WTC11 (cell line): ENCODE results near the gene TUBA3E. TPM values are rescaled to one million over a fixed set of nuclear protein-coding genes. Genes with fewer than 3 reads are reported as not detected.
A peak's percentile ranks its signal among the peaks of the same experiment; 100 is the strongest.
"Not testable (repeated sequence)": the region's sequence is repeated elsewhere in the genome, so short reads cannot be mapped to it uniquely, and the experiment has no call there.

Experiments used
- ATAC-seq: fragments of 200-7000 bp; cut with Tn5 transposase; 2 replicates; pipeline ENCODE4 v1.10.0; 2021; ENCODE audit warnings: mild to moderate bottlenecking, moderate library complexity
- CTCF ChIA-PET: fragments of 300-600 bp; sonication (Branson Sonifier 250); formaldehyde crosslinking; loops from one replicate; lab custom pipeline; 2021; ENCODE audit warnings: antibody characterized with exemption; lab: Charles Lee
- POLR2A ChIA-PET: fragments of 350-600 bp; sonication (Branson Sonifier 250); formaldehyde crosslinking; loops from one replicate; lab custom pipeline; 2021; ENCODE audit warnings: antibody characterized with exemption; lab: Charles Lee
- DNase-seq: peaks from one replicate; pipeline ENCODE4 v3.0.0; 2021; ENCODE audit warnings: low spot score
- H3K27ac Mint-ChIP-seq: 2 replicates; pipeline ENCODE4 v1.8.0; 2021; ENCODE audit warnings: mixed read lengths
- H3K27me3 Mint-ChIP-seq: 2 replicates; pipeline ENCODE4 v1.8.0; 2021; ENCODE audit warnings: low read depth, mild to moderate bottlenecking, moderate library complexity, mixed read lengths
- H3K36me3 Mint-ChIP-seq: 2 replicates; pipeline ENCODE4 v1.8.0; 2021; ENCODE audit warnings: mixed read lengths
- H3K4me1 Mint-ChIP-seq: 2 replicates; pipeline ENCODE4 v1.8.0; 2022; ENCODE audit warnings: mixed read lengths
- H3K4me3 Mint-ChIP-seq: 2 replicates; pipeline ENCODE4 v1.8.0; 2021; ENCODE audit warnings: mild to moderate bottlenecking, moderate library complexity, mixed read lengths
- H3K9me3 Mint-ChIP-seq: 2 replicates; pipeline ENCODE4 v1.8.0; 2021; ENCODE audit warnings: mixed read lengths
- E2F4 ChIP-seq: sonication (generic); formaldehyde crosslinking; IDR thresholded peaks from 2 replicates; pipeline ENCODE4 v1.8.1; 2022; ENCODE audit warnings: low read depth, mild to moderate bottlenecking, moderate library complexity, missing genetic modification reagents, borderline replicate concordance
- ETV6 ChIP-seq: sonication (generic); formaldehyde crosslinking; IDR thresholded peaks from 2 replicates; pipeline ENCODE4 v1.8.1; 2022; ENCODE audit warnings: mild to moderate bottlenecking, missing genetic modification reagents
- FOXP1 ChIP-seq: sonication (generic); formaldehyde crosslinking; IDR thresholded peaks from 2 replicates; pipeline ENCODE4 v1.8.0; 2022; ENCODE audit warnings: missing genetic modification reagents, mild to moderate bottlenecking, moderate library complexity, borderline replicate concordance
- MLX ChIP-seq: sonication (generic); formaldehyde crosslinking; IDR thresholded peaks from 2 replicates; pipeline ENCODE4 v1.8.1; 2023; ENCODE audit warnings: mild to moderate bottlenecking, missing genetic modification reagents, moderate library complexity
- NFYB ChIP-seq: sonication (generic); formaldehyde crosslinking; conservative IDR thresholded peaks from 2 replicates; pipeline ENCODE4 v1.8.0; 2022; ENCODE audit warnings: low read depth, missing genetic modification reagents
- NR1H2 ChIP-seq: sonication (generic); formaldehyde crosslinking; IDR thresholded peaks from 2 replicates; pipeline ENCODE4 v1.9.0; 2021; ENCODE audit warnings: mild to moderate bottlenecking, moderate library complexity, missing genetic modification reagents
- SMAD3 ChIP-seq: sonication (generic); formaldehyde crosslinking; IDR thresholded peaks from 2 replicates; pipeline ENCODE4 v1.8.0; 2022; ENCODE audit warnings: missing genetic modification reagents, mild to moderate bottlenecking, borderline replicate concordance
- TCF7 ChIP-seq: sonication (generic); formaldehyde crosslinking; IDR thresholded peaks from 2 replicates; pipeline ENCODE4 v1.8.0; 2022; ENCODE audit warnings: mild to moderate bottlenecking, low read depth, missing genetic modification reagents, moderate library complexity
- USF2 ChIP-seq: sonication (generic); formaldehyde crosslinking; IDR thresholded peaks from 2 replicates; pipeline ENCODE4 v1.8.1; 2023; ENCODE audit warnings: mild to moderate bottlenecking, missing genetic modification reagents, moderate library complexity
- ZNF425 ChIP-seq: fragments of 250-450 bp; sonication (Bioruptor Pico); conservative IDR thresholded peaks from 2 replicates; pipeline ENCODE4 v1.9.0; 2021; ENCODE audit warnings: mild to moderate bottlenecking
- ZNF532 ChIP-seq: fragments of 250-450 bp; sonication (Bioruptor Pico); IDR thresholded peaks from 2 replicates; pipeline ENCODE4 v1.9.0; 2021; ENCODE audit warnings: mild to moderate bottlenecking, borderline replicate concordance
- total RNA-seq: library from RNA; stranded (reverse); gene quantifications from 3 replicates; pipeline ENCODE4 v1.2.3, GENCODE V29; 2021

The TUBA3E gene
- total RNA-seq, 1 experiment from 2014 or later = not detected

- no peaks in the 10 kb centered on the region for H3K9me3 Mint-ChIP-seq
- peaks cover 17% of the 10 kb centered on the region for H3K36me3 Mint-ChIP-seq
- H3K4me1 Mint-ChIP-seq = peaks cover 4% of the 10 kb centered on the region; the same call in 1 of the 2 replicates
- POLR2A ChIA-PET = no interaction called here
- DNase-seq = no peak
- H3K27ac Mint-ChIP-seq = no peak overlapping the region
- ATAC-seq = no peak
- no peaks in the 10 kb centered on the region for H3K27me3 Mint-ChIP-seq
- no peak for TF ChIP-seq TCF7 (CRISPR knock-in tag)
- TF ChIP-seq FOXP1 (CRISPR knock-in tag) = no peak
- no peak for TF ChIP-seq ZNF425 (CRISPR knock-in tag)
- TF ChIP-seq ETV6 (CRISPR knock-in tag) = no peak
- no peak for TF ChIP-seq E2F4 (CRISPR knock-in tag)
- CTCF ChIA-PET = no interaction called here
- no peak overlapping the region for H3K4me3 Mint-ChIP-seq
These were observed 45.2 kb downstream of the TUBA3E start for GRCh38 chr2:130152816-130153595.

- ATAC-seq, H3K9me3 Mint-ChIP-seq, H3K27ac Mint-ChIP-seq, CTCF ChIA-PET, H3K4me1 Mint-ChIP-seq, H3K4me3 Mint-ChIP-seq, DNase-seq, POLR2A ChIA-PET, H3K27me3 Mint-ChIP-seq: not testable (repeated sequence)
- H3K36me3 Mint-ChIP-seq = peaks cover 17% of the 10 kb centered on the region
These were observed 46.0 kb downstream of the TUBA3E start for GRCh38 chr2:130152136-130152815.

GRCh38 chr2:130151145-130151512 is 47.1 kb downstream of the TUBA3E start:
- H3K27ac Mint-ChIP-seq, H3K9me3 Mint-ChIP-seq, H3K4me1 Mint-ChIP-seq, CTCF ChIA-PET, POLR2A ChIA-PET, H3K27me3 Mint-ChIP-seq, H3K4me3 Mint-ChIP-seq, ATAC-seq, DNase-seq: not testable (repeated sequence)
- peaks cover 14% of the 10 kb centered on the region for H3K36me3 Mint-ChIP-seq

GRCh38 chr2:130150181-130151144 is 47.8 kb downstream of the TUBA3E start:
- Mint-ChIP-seq H3K4me3 (no peak overlapping the region), H3K36me3 (peaks cover 10% of the 10 kb centered on the region), H3K4me1 (peaks cover 4% of the 10 kb centered on the region; the same call in 1 of the 2 replicates), H3K9me3 (no peaks in the 10 kb centered on the region), H3K27ac (peak overlapping the region; percentile 76; the same call in 1 of the 2 replicates), H3K27me3 (no peaks in the 10 kb centered on the region)
- ChIA-PET POLR2A (no interaction called here), CTCF (no interaction called here)
- no peak for TF ChIP-seq USF2 (CRISPR knock-in tag)
- TF ChIP-seq SMAD3 (CRISPR knock-in tag) = no peak
- TF ChIP-seq NR1H2 (CRISPR knock-in tag) = no peak
- TF ChIP-seq ZNF532 (CRISPR knock-in tag) = no peak
- no peak for TF ChIP-seq NFYB
- TF ChIP-seq MLX (CRISPR knock-in tag) = no peak
- peak; percentile 41 for ATAC-seq
- DNase-seq = no peak

GRCh38 chr2:130148515-130148914 is 49.7 kb downstream of the TUBA3E start:
- H3K4me3 Mint-ChIP-seq, H3K9me3 Mint-ChIP-seq, POLR2A ChIA-PET, H3K36me3 Mint-ChIP-seq, H3K27ac Mint-ChIP-seq, H3K27me3 Mint-ChIP-seq, DNase-seq, CTCF ChIA-PET, H3K4me1 Mint-ChIP-seq, ATAC-seq: not testable (repeated sequence)
